ENCODE measurements around the gene GOLPH3L. TPM values are rescaled to one million over a fixed set of nuclear protein-coding genes. Genes with fewer than 3 reads are reported as not detected.

GOLPH3L gene
- total and polyA plus RNA-seq, 8 donors = 28.1 to 41.7 (median 38.7) TPM

DNA sequence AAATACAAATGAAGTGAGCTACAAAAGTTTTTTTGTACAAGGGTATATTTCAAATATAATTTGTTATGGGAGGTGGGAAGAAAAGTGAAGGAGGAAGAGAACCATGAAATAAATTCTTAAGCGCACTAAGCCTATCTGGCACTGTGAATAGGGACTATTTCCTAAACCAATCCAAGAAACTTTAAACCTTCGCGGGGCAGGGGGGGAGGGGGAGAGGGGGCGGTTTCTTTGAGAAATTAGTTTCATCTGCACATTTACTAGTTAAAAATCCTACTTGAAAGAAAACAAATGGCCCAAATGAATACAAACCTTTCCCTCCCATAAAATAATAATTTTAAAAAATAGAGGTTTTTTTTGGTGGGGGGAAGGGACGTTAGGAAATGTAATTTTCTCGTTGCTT is 364 bp downstream of the GOLPH3L start:
- DNase-seq (peak in 1 of 4 donors; percentile 14), ATAC-seq (peak; percentile 61)
- TF ChIP-seq, protein P1, sequence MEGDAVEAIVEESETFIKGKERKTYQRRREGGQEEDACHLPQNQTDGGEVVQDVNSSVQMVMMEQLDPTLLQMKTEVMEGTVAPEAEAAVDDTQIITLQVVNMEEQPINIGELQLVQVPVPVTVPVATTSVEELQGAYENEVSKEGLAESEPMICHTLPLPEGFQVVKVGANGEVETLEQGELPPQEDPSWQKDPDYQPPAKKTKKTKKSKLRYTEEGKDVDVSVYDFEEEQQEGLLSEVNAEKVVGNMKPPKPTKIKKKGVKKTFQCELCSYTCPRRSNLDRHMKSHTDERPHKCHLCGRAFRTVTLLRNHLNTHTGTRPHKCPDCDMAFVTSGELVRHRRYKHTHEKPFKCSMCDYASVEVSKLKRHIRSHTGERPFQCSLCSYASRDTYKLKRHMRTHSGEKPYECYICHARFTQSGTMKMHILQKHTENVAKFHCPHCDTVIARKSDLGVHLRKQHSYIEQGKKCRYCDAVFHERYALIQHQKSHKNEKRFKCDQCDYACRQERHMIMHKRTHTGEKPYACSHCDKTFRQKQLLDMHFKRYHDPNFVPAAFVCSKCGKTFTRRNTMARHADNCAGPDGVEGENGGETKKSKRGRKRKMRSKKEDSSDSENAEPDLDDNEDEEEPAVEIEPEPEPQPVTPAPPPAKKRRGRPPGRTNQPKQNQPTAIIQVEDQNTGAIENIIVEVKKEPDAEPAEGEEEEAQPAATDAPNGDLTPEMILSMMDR (IDR thresholded peaks at IDR 0.05) = no peak
- Histone ChIP-seq H3K27me3 (no peaks in the 10 kb centered on the region), H3K9me3 (no peaks in the 10 kb centered on the region), H3K27ac (peak overlapping the region; percentile 58 to 79), H3K4me1 (peaks cover 10 to 30% of the 10 kb centered on the region in 2 donors), H3K36me3 (peaks cover 7 to 27% of the 10 kb centered on the region in 2 donors), H3K4me3 (peak overlapping the region; percentile 53 to 59)
- intact Hi-C loops (cut with DNase I) = no loop called here

DNA sequence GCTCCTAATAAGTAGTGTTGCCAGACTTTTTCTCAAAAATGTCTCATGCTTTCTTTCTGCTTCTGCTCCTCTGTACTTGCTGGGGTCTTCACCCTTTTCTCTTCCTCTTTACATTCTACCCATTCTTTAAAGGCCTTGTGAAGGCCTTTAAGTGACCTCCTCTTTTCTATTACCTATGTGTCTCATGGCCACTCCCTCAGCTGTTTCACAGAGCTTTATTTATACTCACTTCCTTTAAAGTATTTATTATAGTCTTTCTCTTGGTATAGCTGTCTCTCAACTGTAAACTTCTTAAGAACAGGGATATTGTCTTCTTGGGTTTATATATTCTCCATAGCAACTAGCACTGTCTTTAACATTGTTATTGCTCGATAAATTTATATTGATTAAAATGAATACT is 792 bp downstream of the GOLPH3L start:
- peak overlapping the region in 1 of 2 donors; percentile 79 for H3K27ac ChIP-seq
- H3K9me3 ChIP-seq = no peaks in the 10 kb centered on the region
- no peaks in the 10 kb centered on the region for H3K27me3 ChIP-seq
- ATAC-seq (peak; percentile 19), DNase-seq (no peak)
- H3K4me1 ChIP-seq = peaks cover 10 to 30% of the 10 kb centered on the region in 2 donors
- TF ChIP-seq, protein P1 (IDR thresholded peaks at IDR 0.05) = no peak
- intact Hi-C loops (cut with DNase I) = no loop called here
- peaks cover 7 to 28% of the 10 kb centered on the region in 2 donors for H3K36me3 ChIP-seq
- peak overlapping the region; percentile 53 to 59 for H3K4me3 ChIP-seq

DNA sequence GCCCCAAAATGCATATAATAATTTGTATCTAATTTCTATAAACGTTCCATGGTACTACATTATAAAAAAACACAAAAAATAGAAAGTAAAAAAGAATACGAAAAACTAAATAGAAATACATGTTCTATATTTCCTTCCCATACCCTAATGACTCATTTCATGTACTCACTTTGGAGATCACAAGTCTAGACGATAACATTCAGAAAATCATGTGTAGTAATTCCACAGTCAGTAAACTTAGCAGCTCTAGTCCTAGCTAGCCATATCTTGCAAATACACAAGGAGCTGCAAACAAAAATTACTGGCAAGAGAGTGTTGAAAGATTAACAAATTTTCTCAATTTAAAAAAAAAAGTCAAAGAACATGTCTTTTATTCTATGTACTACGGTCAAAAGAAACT is 1.4 kb downstream of the GOLPH3L start:
- no peaks in the 10 kb centered on the region for H3K9me3 ChIP-seq
- ATAC-seq (no peak), DNase-seq (no peak)
- H3K4me3 ChIP-seq = peak overlapping the region in 1 of 2 donors; percentile 59
- TF ChIP-seq, protein P1 (IDR thresholded peaks at IDR 0.05) = no peak
- no peaks in the 10 kb centered on the region for H3K27me3 ChIP-seq
- H3K27ac ChIP-seq = no peak overlapping the region
- H3K36me3 ChIP-seq = peaks cover 7 to 30% of the 10 kb centered on the region in 2 donors
- intact Hi-C loops (cut with DNase I) = no loop called here
- peaks cover 10 to 30% of the 10 kb centered on the region in 2 donors for H3K4me1 ChIP-seq

DNA sequence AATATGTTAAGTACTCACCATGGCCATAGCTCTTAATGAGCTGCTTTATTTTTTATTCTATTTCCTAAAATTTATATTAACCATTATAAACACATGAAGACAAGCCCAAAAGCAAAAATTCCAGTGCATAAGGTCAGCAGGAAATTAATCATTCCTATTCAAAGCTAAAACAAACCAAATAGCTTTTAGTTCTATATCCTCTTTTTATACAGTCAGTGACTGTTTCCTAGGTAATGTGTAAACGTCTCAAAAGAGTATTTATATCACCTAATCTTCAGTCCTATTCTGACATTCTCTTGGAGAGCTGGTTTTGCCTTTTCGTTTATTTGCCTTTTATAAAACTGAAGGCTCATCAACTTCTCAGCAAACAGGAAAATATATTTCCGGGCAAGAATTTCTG is 4.2 kb downstream of the GOLPH3L start:
- ATAC-seq = no peak
- TF ChIP-seq, protein P1 (IDR thresholded peaks at IDR 0.05) = no peak
- peaks cover 7 to 40% of the 10 kb centered on the region in 2 donors for H3K36me3 ChIP-seq

GRCh38 chr1:150688763-150689162 is 8.2 kb downstream of the GOLPH3L start:
- Histone ChIP-seq H3K27ac (no peak overlapping the region), H3K4me1 (peaks cover 0 to 6% of the 10 kb centered on the region in 2 donors), H3K9me3 (no peaks in the 10 kb centered on the region), H3K4me3 (no peak overlapping the region), H3K27me3 (no peaks in the 10 kb centered on the region), H3K36me3 (peaks cover 7 to 35% of the 10 kb centered on the region in 2 donors)
- ATAC-seq (no peak), DNase-seq (no peak)
- TF ChIP-seq, protein P1 (IDR thresholded peaks at IDR 0.05) = no peak
- intact Hi-C loops (cut with DNase I) = no loop called here

More for the DNA sequence above, 4.2 kb downstream of the GOLPH3L start:
- intact Hi-C loops (cut with DNase I) = no loop called here
- H3K9me3 ChIP-seq = no peaks in the 10 kb centered on the region
- H3K27ac ChIP-seq = no peak overlapping the region
- DNase-seq = no peak
- no peaks in the 10 kb centered on the region for H3K27me3 ChIP-seq
- peaks cover 7 to 27% of the 10 kb centered on the region in 2 donors for H3K4me1 ChIP-seq
- H3K4me3 ChIP-seq = no peak overlapping the region

Data from left lung (tissue), 10 donors.